GM12801 (cell line): ENCODE measurements around the gene CDH22.

ENCODE experiments used
- TF ChIP-seq, protein P1 (sequence below): IDR thresholded peaks from one replicate; pipeline ENCODE4 v1.5.1; 2011; ENCODE audit warnings: control low read depth; ENCODE audit not compliant: insufficient read length; ENCODE audit errors: extremely low read depth

The CDH22 gene

DNA sequence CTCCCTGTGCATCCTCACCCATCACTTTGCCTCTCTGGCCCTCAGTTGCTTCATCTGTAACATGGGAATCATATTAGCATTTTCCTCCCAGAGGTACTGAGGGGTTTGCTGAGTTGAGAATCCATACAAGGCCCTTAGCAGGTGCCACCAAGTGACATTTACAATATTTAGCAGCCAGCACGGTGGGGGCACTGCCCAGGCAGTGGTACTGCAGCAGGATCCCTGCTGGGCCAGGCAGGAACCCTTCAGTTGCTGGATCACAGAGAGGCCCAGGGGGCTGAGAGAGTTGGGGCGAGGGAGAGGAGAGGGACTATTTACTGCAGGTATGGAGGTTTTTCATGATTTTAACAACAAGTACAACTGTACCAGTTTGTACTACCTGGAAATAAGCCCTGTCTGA lies 65.9 kb downstream of the CDH22 start:
- TF ChIP-seq, protein P1, sequence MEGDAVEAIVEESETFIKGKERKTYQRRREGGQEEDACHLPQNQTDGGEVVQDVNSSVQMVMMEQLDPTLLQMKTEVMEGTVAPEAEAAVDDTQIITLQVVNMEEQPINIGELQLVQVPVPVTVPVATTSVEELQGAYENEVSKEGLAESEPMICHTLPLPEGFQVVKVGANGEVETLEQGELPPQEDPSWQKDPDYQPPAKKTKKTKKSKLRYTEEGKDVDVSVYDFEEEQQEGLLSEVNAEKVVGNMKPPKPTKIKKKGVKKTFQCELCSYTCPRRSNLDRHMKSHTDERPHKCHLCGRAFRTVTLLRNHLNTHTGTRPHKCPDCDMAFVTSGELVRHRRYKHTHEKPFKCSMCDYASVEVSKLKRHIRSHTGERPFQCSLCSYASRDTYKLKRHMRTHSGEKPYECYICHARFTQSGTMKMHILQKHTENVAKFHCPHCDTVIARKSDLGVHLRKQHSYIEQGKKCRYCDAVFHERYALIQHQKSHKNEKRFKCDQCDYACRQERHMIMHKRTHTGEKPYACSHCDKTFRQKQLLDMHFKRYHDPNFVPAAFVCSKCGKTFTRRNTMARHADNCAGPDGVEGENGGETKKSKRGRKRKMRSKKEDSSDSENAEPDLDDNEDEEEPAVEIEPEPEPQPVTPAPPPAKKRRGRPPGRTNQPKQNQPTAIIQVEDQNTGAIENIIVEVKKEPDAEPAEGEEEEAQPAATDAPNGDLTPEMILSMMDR, result no peak

DNA sequence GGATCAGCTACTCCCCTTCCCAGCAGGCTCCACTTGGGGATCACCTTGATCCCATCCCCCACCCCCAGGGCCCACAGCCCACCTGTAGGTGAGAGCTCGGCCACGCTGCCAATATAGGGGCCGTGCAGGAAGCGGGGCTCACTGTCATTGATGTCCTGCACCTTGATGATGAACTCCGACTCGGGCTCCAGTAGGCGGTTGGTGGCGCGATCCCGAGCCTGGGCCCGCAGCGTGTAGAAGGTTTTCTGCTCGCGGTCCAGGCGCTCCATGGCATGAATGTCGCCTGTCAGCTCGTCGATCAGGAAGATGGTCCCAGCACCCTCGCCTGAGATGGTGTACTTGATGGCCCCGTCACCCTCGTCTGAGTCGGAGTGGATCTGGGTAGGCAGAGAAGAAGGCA lies 67.4 kb downstream of the CDH22 start:
- TF ChIP-seq, protein P1, result no peak

- TF ChIP-seq, protein P1, result no peak
Measured at GRCh38 chr20:46240065-46240464, 68.2 kb downstream of the CDH22 start.

DNA sequence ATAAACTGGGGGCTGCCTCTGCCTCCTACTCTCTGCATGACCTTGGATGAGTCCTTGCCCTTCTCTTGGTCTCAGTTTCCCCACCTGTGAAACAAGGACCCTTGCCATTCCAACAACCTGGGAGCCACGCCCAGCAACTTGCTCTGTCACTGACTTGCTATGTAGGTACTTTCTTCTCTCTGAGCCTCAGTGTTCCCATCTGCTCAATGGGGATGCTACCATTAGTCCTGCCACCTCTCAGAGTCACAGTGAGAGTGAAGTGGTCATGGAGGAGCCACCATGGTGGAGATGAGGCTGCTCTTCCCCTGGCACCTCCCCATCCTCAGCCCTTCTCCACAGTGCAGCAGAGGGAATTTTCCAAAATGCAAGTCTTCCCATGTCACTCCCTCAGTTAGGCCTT lies 70.6 kb downstream of the CDH22 start:
- TF ChIP-seq, protein P1, result no peak

GRCh38 chr20:46237227-46237626 lies 71.1 kb downstream of the CDH22 start:
- TF ChIP-seq, protein P1, result no peak

- TF ChIP-seq, protein P1, result no peak
Measured at GRCh38 chr20:46235077-46235476, 73.2 kb downstream of the CDH22 start.

DNA sequence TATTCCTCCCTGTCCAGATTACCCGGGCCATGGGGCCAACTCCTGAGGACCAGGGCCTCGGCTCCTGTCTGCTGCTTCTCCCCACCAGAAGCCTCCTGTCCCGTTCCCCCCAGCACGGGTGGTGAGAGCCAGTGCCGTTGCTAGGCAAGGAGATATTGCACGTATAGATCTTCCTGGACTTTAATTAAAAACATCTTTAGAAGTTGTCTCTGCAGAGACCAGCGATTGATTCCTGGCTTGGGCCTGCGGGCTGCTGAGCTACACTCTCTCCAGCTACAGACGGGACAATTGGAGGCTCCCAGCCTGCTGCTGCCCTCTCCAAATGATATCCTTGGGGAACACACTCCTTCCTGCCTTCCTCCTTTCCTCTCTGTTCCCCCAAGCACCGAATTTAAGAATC lies 74.6 kb downstream of the CDH22 start:
- TF ChIP-seq, protein P1, result no peak

DNA sequence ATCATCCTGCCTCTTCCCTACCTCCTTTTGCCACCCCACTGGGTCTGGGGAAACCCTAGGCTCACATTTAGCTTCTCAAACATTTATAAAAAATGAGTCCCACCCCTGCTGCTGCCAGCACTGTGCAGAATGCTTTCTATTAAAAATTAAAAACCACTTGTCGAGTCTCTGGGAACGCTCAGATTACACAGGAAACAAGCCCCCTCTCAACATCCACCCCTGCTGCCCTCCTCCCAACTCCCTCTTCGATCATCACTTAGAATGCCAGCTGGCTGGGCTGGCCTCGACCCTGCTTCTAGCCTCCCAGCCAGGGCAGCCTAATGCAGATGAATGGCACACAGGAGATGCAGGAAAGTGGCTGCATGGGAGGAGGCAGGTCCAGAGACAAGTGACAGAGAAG lies 75.8 kb downstream of the CDH22 start:
- TF ChIP-seq, protein P1, result no peak
